HG02973 (cell line): ENCODE data around the gene KRT8.
"Not testable (repeated sequence)": the region's sequence is repeated elsewhere in the genome, so short reads cannot be mapped to it uniquely, and the experiment has no call there.

Experiments used
- ATAC-seq: cut with Tn5 transposase; IDR thresholded peaks from one replicate; pipeline ENCODE4 v1.9.1; 2021; ENCODE audit warnings: moderate library complexity; ENCODE audit not compliant: unreplicated experiment

The KRT8 gene

GRCh38 chr12:52904509-52905300 is at the start of gene KRT8:
Gene KRT8 (minus strand): TSS chr12:52905076. CDS start chr12:52904981, 95 bp downstream.
- not testable (repeated sequence) for ATAC-seq

GRCh38 chr12:52953181-52953841 is 48.4 kb upstream of the KRT8 start:
- no peak for ATAC-seq

DNA sequence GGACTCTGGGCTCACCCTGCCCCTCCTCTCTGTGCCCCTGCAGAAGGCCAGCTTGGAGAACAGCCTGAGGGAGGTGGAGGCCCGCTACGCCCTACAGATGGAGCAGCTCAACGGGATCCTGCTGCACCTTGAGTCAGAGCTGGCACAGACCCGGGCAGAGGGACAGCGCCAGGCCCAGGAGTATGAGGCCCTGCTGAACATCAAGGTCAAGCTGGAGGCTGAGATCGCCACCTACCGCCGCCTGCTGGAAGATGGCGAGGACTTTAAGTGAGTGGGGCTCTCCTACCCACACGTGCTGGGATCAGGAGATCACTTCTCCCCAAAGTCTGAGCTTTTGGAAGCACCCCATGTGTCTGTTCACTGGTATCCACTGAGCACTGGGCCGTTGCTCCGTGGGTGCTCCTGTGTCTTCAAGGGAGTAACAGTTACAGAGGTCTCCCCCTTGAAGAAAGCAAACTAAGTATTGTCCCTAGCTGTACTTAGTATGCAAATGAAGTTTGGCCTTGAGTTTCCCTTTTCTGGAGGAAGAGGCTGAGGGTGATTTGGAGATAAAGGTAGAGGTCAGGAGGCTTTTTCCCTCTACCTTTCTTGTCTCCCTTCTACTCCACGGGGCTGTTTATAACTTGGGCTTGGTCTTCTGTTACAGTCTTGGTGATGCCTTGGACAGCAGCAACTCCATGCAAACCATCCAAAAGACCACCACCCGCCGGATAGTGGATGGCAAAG is 47.4 kb upstream of the KRT8 start:
- no peak for ATAC-seq

- no peak for ATAC-seq
Measured at GRCh38 chr12:52951640-52952039, 46.8 kb upstream of the KRT8 start.

- no peak for ATAC-seq
Measured at GRCh38 chr12:52951126-52951525, 46.2 kb upstream of the KRT8 start.

DNA sequence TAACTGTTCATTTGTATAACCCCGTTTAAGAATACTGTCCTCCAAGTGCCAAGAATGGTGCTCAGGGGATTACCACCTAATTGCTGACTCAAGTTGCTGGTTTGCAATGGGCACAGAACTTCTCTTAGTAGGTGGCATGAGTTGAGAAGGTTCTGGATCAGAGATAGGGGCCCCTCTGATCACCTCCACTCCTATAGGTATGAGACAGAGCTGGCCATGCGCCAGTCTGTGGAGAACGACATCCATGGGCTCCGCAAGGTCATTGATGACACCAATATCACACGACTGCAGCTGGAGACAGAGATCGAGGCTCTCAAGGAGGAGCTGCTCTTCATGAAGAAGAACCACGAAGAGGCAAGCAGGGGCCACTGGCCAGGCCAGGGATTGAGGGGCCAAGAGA is 45.7 kb upstream of the KRT8 start:
- ATAC-seq, result no peak

GRCh38 chr12:52949413-52950331 is 44.8 kb upstream of the KRT8 start:
- ATAC-seq, result no peak

DNA sequence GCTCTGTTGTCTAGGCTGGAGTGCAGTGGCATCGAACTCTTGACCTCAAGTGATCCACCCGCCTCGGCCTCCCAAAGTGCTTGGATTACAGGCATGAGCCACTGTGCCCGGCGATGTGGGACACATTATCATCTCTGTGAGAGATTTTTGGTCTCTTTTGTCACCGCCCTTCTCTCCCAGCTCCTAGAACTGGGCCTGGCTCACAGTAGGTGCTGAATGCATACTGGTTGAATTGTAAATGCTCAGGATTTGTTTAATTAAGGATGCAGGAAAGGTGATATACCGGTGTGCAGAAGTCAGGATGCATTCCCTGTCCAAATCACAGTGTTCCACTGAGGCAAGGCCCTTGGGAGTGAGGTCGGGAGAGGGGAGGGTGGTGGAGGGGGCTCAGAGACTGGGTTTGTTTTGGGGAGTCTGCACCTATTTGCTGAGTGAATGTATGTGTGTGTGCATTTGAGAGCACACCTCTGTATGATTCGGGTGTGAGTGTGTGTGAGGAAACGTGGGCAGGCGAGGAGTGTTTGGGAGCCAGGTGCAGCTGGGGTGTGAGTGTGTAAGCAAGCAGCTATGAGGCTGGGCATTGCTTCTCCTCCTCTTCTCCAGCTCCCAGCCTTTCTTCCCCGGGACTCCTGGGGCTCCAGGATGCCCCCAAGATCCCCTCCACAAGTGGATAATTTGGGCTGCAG is 43.0 kb upstream of the KRT8 start:
- ATAC-seq, result no peak

DNA sequence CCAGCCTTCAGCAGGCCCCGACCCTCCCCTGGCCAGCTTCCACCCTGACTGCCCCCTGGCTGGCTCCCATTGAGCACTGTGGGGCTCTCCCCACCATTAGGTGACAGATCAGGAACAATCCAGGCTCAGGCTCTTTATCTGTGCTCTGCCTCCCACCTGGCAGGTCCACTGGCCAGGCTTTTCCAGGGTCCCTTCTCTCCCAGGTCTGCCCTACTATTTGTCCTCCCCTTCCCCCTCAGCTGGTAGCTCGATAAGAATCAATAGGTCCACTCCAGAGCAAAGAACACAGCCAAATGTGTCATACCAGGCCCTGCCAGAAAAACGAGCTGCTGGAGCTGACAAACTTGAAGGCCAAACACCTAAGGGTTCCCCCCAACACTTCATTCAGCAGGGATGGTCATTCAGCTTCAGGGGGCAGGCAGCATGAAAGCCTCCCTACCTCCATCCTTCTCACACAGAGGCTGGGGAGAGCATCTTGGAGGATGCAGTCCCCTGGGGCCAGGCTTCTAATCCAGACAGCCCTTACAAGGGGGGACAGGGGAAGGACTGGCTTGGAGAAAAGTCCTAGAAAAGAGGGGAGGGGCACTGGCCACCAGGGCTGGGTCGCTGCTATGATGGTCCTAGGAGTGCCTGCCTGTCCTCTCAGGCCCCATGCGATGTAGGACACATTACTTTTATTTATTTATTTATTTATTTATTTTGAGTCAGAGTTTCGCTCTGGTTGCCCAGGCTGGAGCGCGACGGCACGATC is 42.1 kb upstream of the KRT8 start:
- no peak for ATAC-seq

GRCh38 chr12:52946334-52946733 is 41.5 kb upstream of the KRT8 start:
- no peak for ATAC-seq

- ATAC-seq, result no peak
Measured at GRCh38 chr12:52945389-52946232, 40.7 kb upstream of the KRT8 start.

- no peak for ATAC-seq
Measured at GRCh38 chr12:52944683-52945388, 40.0 kb upstream of the KRT8 start.

GRCh38 chr12:52942901-52943181 is 38.0 kb upstream of the KRT8 start:
- no peak for ATAC-seq

DNA sequence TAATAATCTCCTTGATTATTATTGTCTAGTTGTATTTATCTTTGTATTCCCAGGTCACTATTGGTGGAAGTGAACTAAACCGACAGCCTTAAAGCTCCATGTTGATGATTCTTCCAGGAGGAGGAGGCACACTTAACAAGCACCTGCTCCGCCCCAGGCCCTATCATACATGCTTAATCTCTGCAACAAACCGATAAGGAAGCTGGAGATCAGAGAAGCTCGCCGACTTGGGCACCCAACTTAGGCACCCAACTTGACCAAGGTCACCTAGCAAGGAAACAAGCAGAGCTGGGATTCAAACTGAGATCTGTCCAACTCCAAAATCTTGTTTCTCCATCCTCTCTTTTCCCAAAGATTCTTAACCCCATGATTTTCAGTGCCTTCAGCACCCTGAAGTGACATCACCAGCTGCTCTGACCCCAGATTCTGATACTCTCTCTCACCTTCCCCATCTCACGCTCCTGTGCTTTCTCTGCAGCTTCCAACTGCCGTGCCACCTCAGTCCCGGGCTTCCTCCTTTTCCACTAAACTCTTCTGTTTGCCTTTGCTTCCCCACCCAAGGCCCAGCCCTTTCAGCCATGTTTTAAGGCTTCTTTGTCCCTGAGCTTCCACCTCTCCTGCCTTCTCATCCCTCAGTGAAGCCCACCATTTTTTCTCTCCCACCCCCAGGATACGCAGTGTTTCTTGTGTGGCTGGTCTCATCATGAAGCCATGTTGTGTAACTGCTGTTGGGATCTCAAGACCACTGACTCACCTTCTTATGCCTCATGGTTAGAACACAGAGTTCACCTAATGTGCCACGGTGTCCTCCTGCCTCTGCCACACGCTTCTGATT is 37.4 kb upstream of the KRT8 start:
- ATAC-seq, result no peak

DNA sequence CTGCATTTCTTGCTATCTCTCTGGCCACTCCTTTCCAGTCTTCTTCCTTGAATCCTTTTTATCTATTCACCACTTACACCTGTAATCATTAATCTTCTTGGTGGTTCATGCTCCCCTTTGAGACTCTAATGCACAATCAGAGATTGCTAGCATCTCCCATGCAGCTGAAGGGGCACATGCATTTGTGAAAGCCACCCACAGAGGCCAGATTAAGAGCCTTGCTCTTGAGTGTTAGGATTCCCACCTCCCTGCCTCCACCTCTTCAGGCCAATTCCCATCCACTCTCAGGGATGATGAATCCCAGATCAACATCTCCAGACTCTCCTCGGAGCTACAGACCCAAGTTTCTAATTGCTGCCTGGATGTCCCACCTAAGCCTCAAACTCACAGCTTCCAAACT is 24.7 kb upstream of the KRT8 start:
- no peak for ATAC-seq

DNA sequence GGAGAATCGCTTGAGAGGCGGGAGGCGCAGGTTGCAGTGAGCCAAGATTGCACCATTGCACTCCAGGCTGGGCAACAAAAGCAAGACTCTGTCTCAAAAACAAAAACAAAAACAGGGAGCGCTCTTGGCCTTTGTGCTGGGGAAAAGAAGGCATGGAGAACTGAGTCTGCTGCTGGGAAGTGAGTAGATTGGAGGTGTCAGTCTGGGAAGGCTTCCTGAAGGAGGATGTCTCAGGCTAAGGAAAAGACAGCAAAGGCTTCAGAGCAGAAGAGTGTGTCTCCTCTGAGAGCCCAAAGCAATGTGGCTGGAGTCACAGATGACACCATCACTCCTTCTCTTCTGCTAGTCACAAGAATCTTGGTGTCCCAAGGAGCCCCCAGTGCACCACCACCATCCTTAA is 23.1 kb upstream of the KRT8 start:
- ATAC-seq, result no peak

- ATAC-seq, result no peak
Measured at GRCh38 chr12:52926596-52927234, 21.8 kb upstream of the KRT8 start.
